SK-N-SH treated with all-trans-retinoic acid at 6 μM for 48 hours (cell line): ENCODE data around the gene PDIK1L.

ENCODE experiments used
- ATAC-seq: fragments of 200-7000 bp; cut with Tn5 transposase; 3 replicates; pipeline ENCODE4 v1.9.1; 2020; ENCODE audit warnings: mild to moderate bottlenecking, moderate library complexity
- ARNTL ChIP-seq: fragments of 450-650 bp; formaldehyde crosslinking; IDR thresholded peaks from 2 replicates; pipeline ENCODE4 v1.5.0; 2020; ENCODE audit warnings: low read depth, mild to moderate bottlenecking, moderate library complexity, borderline replicate concordance
- BACH2 ChIP-seq: fragments of 250-450 bp; sonication (Bioruptor Pico); IDR thresholded peaks from 2 replicates; pipeline ENCODE4 v1.9.0; 2021; ENCODE audit warnings: mild to moderate bottlenecking, borderline replicate concordance
- CREB5 ChIP-seq: fragments of 250-450 bp; sonication (Bioruptor Pico); IDR thresholded peaks from 2 replicates; pipeline ENCODE4 v1.5.1; 2020; ENCODE audit warnings: low read depth, mild to moderate bottlenecking, moderate library complexity
- CSDC2 ChIP-seq: fragments of 250-450 bp; sonication (Bioruptor Pico); IDR thresholded peaks from 2 replicates; pipeline ENCODE4 v1.5.0; 2020; ENCODE audit warnings: mild to moderate bottlenecking, moderate library complexity
- CSRNP3 ChIP-seq: fragments of 250-450 bp; sonication (Bioruptor Pico); IDR thresholded peaks from 2 replicates; pipeline ENCODE4 v1.5.1; 2021; ENCODE audit warnings: mild to moderate bottlenecking, moderate library complexity
- ESRRG ChIP-seq: fragments of 250-450 bp; sonication (Bioruptor Pico); IDR thresholded peaks from 2 replicates; pipeline ENCODE4 v1.6.1; 2021; ENCODE audit warnings: mild to moderate bottlenecking
- GLIS3 ChIP-seq: fragments of 250-450 bp; sonication (Bioruptor Pico); IDR thresholded peaks from 2 replicates; pipeline ENCODE4 v1.5.0; 2020; ENCODE audit warnings: mild to moderate bottlenecking, moderate library complexity
- ISL1 ChIP-seq: fragments of 250-450 bp; sonication (Bioruptor Pico); IDR thresholded peaks from 2 replicates; pipeline ENCODE4 v2.1.2; 2022; ENCODE audit warnings: mild to moderate bottlenecking, moderate library complexity
- OSR1 ChIP-seq: fragments of 250-450 bp; sonication (Bioruptor Pico); IDR thresholded peaks from 2 replicates; pipeline ENCODE4 v1.8.0; 2022; ENCODE audit warnings: moderate library complexity, mild to moderate bottlenecking, inconsistent platforms
- POU6F1 ChIP-seq: fragments of 250-450 bp; sonication (Bioruptor Pico); IDR thresholded peaks from 2 replicates; pipeline ENCODE4 v1.8.0; 2021; ENCODE audit warnings: low read depth, mild to moderate bottlenecking, moderate library complexity, borderline replicate concordance
- PPARA ChIP-seq: fragments of 250-450 bp; sonication (Bioruptor Pico); IDR thresholded peaks from 2 replicates; pipeline ENCODE4 v1.5.0; 2020; ENCODE audit warnings: mild to moderate bottlenecking, borderline replicate concordance
- SNAI2 ChIP-seq: fragments of 250-450 bp; sonication (Bioruptor Pico); IDR thresholded peaks from 2 replicates; pipeline ENCODE4 v1.5.0; 2020; ENCODE audit warnings: mild to moderate bottlenecking, moderate library complexity
- TSHZ2 ChIP-seq: fragments of 250-450 bp; sonication (Bioruptor Pico); IDR thresholded peaks from 2 replicates; pipeline ENCODE4 v1.5.0; 2020; ENCODE audit warnings: mild to moderate bottlenecking, moderate library complexity
- ZC3H10 ChIP-seq: fragments of 250-450 bp; sonication (Bioruptor Pico); IDR thresholded peaks from 2 replicates; pipeline ENCODE4 v1.5.1; 2021; ENCODE audit warnings: mild to moderate bottlenecking, moderate library complexity
- ZFP3 ChIP-seq: fragments of 250-450 bp; sonication (Bioruptor Pico); IDR thresholded peaks from 2 replicates; pipeline ENCODE4 v1.5.0; 2020; ENCODE audit warnings: mild to moderate bottlenecking, moderate library complexity
- ZFP30 ChIP-seq: fragments of 450-650 bp; formaldehyde crosslinking; IDR thresholded peaks from 2 replicates; pipeline ENCODE4 v1.5.0; 2022; ENCODE audit warnings: mild to moderate bottlenecking, moderate library complexity
- ZNF565 ChIP-seq: fragments of 450-650 bp; formaldehyde crosslinking; conservative IDR thresholded peaks from 2 replicates; pipeline ENCODE4 v1.5.0; 2020; ENCODE audit warnings: low read depth, mild to moderate bottlenecking, moderate library complexity
- ZNF70 ChIP-seq: fragments of 450-650 bp; formaldehyde crosslinking; IDR thresholded peaks from 2 replicates; pipeline ENCODE4 v1.5.0; 2020; ENCODE audit warnings: mild to moderate bottlenecking, moderate library complexity
- ZNF8 ChIP-seq: fragments of 450-650 bp; formaldehyde crosslinking; IDR thresholded peaks from 2 replicates; pipeline ENCODE4 v1.5.0; 2020; ENCODE audit warnings: mild to moderate bottlenecking, moderate library complexity

Gene PDIK1L

GRCh38 chr1:26145041-26145959 is 33.7 kb downstream of the PDIK1L start:
- TF ChIP-seq OSR1 (CRISPR knock-in tag) (no peak), POU6F1 (CRISPR knock-in tag) (no peak), ZNF8 (CRISPR knock-in tag) (no peak), ARNTL (CRISPR knock-in tag) (no peak), PPARA (CRISPR knock-in tag) (no peak)
- TF ChIP-seq, all 23 proteins: peak for 0
- ATAC-seq, result peak; percentile 100

- no peak for ATAC-seq
- TF ChIP-seq SNAI2 (CRISPR knock-in tag) (no peak), ZFP30 (CRISPR knock-in tag) (no peak), ZC3H10 (no peak), PPARA (CRISPR knock-in tag) (no peak), POU6F1 (CRISPR knock-in tag) (no peak), CSRNP3 (CRISPR knock-in tag) (no peak), ZNF70 (no peak), CREB5 (CRISPR knock-in tag) (no peak), CSDC2 (CRISPR knock-in tag) (no peak), GLIS3 (no peak), ZNF565 (CRISPR knock-in tag) (no peak), ISL1 (CRISPR knock-in tag) (no peak)
These were observed 34.3 kb downstream of the PDIK1L start for GRCh38 chr1:26145960-26146294.

- TF ChIP-seq ARNTL (CRISPR knock-in tag) (no peak), ESRRG (CRISPR knock-in tag) (no peak), ISL1 (CRISPR knock-in tag) (no peak), ZNF70 (no peak), ZC3H10 (no peak), TSHZ2 (CRISPR knock-in tag) (no peak)
- ATAC-seq, result no peak
These were observed 37.3 kb downstream of the PDIK1L start for GRCh38 chr1:26148887-26149286.

- no peak for ATAC-seq
- TF ChIP-seq ZNF565 (CRISPR knock-in tag), result no peak
- no peak for TF ChIP-seq SNAI2 (CRISPR knock-in tag)
- TF ChIP-seq ISL1 (CRISPR knock-in tag), result no peak
- no peak for TF ChIP-seq CSRNP3 (CRISPR knock-in tag)
- no peak for TF ChIP-seq ESRRG (CRISPR knock-in tag)
- no peak for TF ChIP-seq GLIS3
- no peak for TF ChIP-seq BACH2 (CRISPR knock-in tag)
- no peak for TF ChIP-seq ZFP3 (CRISPR knock-in tag)
- TF ChIP-seq, all 23 proteins: peak for 0
These were observed 42.4 kb downstream of the PDIK1L start for GRCh38 chr1:26153966-26154532.
